Glomerular visceral epithelial cell (primary cell): ENCODE data around the gene KCNIP4.

Experiments used
- DNase-seq: peaks from one replicate; pipeline ENCODE4 v3.0.0-alpha.2; 2016; ENCODE audit errors: extremely low spot score

The KCNIP4 gene

GRCh38 chr4:21571100-21571499 lies 377.5 kb downstream of the KCNIP4 start:
- no peak for DNase-seq

- no peak for DNase-seq
These were observed 378.9 kb downstream of the KCNIP4 start for GRCh38 chr4:21569638-21570037.

- DNase-seq = no peak
These were observed 393.5 kb downstream of the KCNIP4 start for GRCh38 chr4:21555083-21555482.

- no peak for DNase-seq
These were observed 394.1 kb downstream of the KCNIP4 start for GRCh38 chr4:21554500-21554899.

GRCh38 chr4:21554066-21554465 lies 394.5 kb downstream of the KCNIP4 start:
- DNase-seq = no peak

- no peak for DNase-seq
These were observed 396.1 kb downstream of the KCNIP4 start for GRCh38 chr4:21552455-21552854.

- DNase-seq = no peak
These were observed 403.6 kb downstream of the KCNIP4 start for GRCh38 chr4:21544955-21545354.

- DNase-seq = no peak
These were observed 404.2 kb downstream of the KCNIP4 start for GRCh38 chr4:21544415-21544814.

- no peak for DNase-seq
These were observed 405.1 kb downstream of the KCNIP4 start for GRCh38 chr4:21543514-21543913.

GRCh38 chr4:21535898-21536297 lies 412.7 kb downstream of the KCNIP4 start:
- no peak for DNase-seq

- no peak for DNase-seq
These were observed 417.5 kb downstream of the KCNIP4 start for GRCh38 chr4:21531048-21531447.

- no peak for DNase-seq
These were observed 419.4 kb downstream of the KCNIP4 start for GRCh38 chr4:21529214-21529613.

- no peak for DNase-seq
These were observed 426.3 kb downstream of the KCNIP4 start for GRCh38 chr4:21522296-21522695.

- DNase-seq = peak; percentile 26
These were observed 431.3 kb downstream of the KCNIP4 start for GRCh38 chr4:21517126-21517859.

- no peak for DNase-seq
These were observed 434.4 kb downstream of the KCNIP4 start for GRCh38 chr4:21514022-21514694.

- peak; percentile 52 for DNase-seq
These were observed 436.2 kb downstream of the KCNIP4 start for GRCh38 chr4:21512353-21512752.

GRCh38 chr4:21507439-21507838 lies 441.1 kb downstream of the KCNIP4 start:
- peak; percentile 4 for DNase-seq

- no peak for DNase-seq
These were observed 457.9 kb downstream of the KCNIP4 start for GRCh38 chr4:21490682-21491081.

- DNase-seq = peak; percentile 24
These were observed 471.8 kb downstream of the KCNIP4 start for GRCh38 chr4:21476757-21477156.

- DNase-seq = no peak
These were observed 474.4 kb downstream of the KCNIP4 start for GRCh38 chr4:21474195-21474594.

GRCh38 chr4:21470535-21470934 lies 478.0 kb downstream of the KCNIP4 start:
- DNase-seq = peak; percentile 87

- peak; percentile 44 for DNase-seq
These were observed 478.9 kb downstream of the KCNIP4 start for GRCh38 chr4:21469438-21470300.
